Tibial artery (tissue), 4 donors: Measurements from ENCODE around the gene SERPINF2.
"Not testable (repeated sequence)": the region's sequence is repeated elsewhere in the genome, so short reads cannot be mapped to it uniquely, and the experiment has no call there.

Experiments used
- DNase-seq, 2 donors: peaks; one replicate each; pipeline ENCODE4 v3.0.0-alpha.2; 2019
- H3K27ac ChIP-seq, 2 donors: fragments of 200-600 bp; sonication (generic) in 1 of 2; 1 replicate in 1 of 2; 2 replicates in 1 of 2; pipeline ENCODE4 v1.5.1; 2018 to 2019; ENCODE audit warnings: mild to moderate bottlenecking in 1 of 2
- H3K27me3 ChIP-seq, 2 donors: fragments of 200-600 bp; sonication (generic) in 1 of 2; one replicate each; pipeline versions ENCODE4 v1.5.1 to v1.6.0; 2016 to 2019
- H3K36me3 ChIP-seq, 3 donors: fragments of 200-600 bp; sonication (generic) in 2 of 3; one replicate each; pipeline ENCODE4 v1.5.1; 2016 to 2019; ENCODE audit warnings: mild to moderate bottlenecking in 2 of 3
- H3K4me1 ChIP-seq, 4 donors: fragments of 200-600 bp; sonication (generic) in 2 of 4; 1 replicate in 3 of 4; 2 replicates in 1 of 4; pipeline ENCODE4 v1.5.1; 2016 to 2019
- H3K4me3 ChIP-seq, 2 donors: fragments of 200-600 bp; sonication (generic) in 1 of 2; 1 replicate in 1 of 2; 2 replicates in 1 of 2; pipeline ENCODE4 v1.5.1; 2018 to 2019; ENCODE audit warnings: mild to moderate bottlenecking in 2 of 2
- H3K9me3 ChIP-seq, 3 donors: fragments of 200-600 bp; sonication (generic) in 1 of 3; one replicate each; pipeline ENCODE4 v1.5.1; 2016 to 2019
- CTCF ChIP-seq, 2 experiments: fragments of 200-600 bp in 1 of 2; fragments of 450-650 bp in 1 of 2; IDR thresholded peaks; one replicate each; pipeline ENCODE4 v1.5.1; 2017 to 2019; ENCODE audit warnings: antibody characterized with exemption in 2 of 2, mild to moderate bottlenecking in 1 of 2, moderate library complexity in 1 of 2
- intact Hi-C: fragments of 100-400 bp; cut with DNase I; formaldehyde crosslinking; loops from one replicate; pipeline ENCODE4 v1.15.0; 2023; ENCODE audit warnings: low total_unique reads

The SERPINF2 gene

GRCh38 chr17:1705004-1705403 is 37.7 kb upstream of the SERPINF2 start:
- intact Hi-C loops, result loop anchor here (10.0 kb wide), 1 partner anchor 50 kb away; no protein-coding TSS in a partner anchor
- no peak for TF ChIP-seq CTCF (IDR thresholded peaks at IDR 0.05)
- Histone ChIP-seq H3K36me3 (peaks cover 0 to 15% (median 7%) of the 10 kb centered on the region in 3 donors), H3K27me3 (no peaks in the 10 kb centered on the region), H3K9me3 (no peaks in the 10 kb centered on the region), H3K4me3 (no peak overlapping the region), H3K27ac (no peak overlapping the region), H3K4me1 (peaks cover 0 to 11% (median 8%) of the 10 kb centered on the region in 4 donors)
- DNase-seq, result no peak

GRCh38 chr17:1707107-1707506 is 35.6 kb upstream of the SERPINF2 start:
- H3K36me3 ChIP-seq, result peaks cover 0 to 20% (median 12%) of the 10 kb centered on the region in 3 donors
- H3K9me3 ChIP-seq, result no peaks in the 10 kb centered on the region
- H3K4me3 ChIP-seq, result no peak overlapping the region
- no peak for DNase-seq
- peaks cover 0 to 27% (median 24%) of the 10 kb centered on the region in 4 donors for H3K4me1 ChIP-seq
- H3K27me3 ChIP-seq, result no peaks in the 10 kb centered on the region
- H3K27ac ChIP-seq, result no peak overlapping the region
- intact Hi-C loops, result loop anchor here (10.0 kb wide), 1 partner anchor 52 kb away; no protein-coding TSS in a partner anchor
- TF ChIP-seq CTCF (IDR thresholded peaks at IDR 0.05), result no peak

GRCh38 chr17:1708791-1709346 is 33.8 kb upstream of the SERPINF2 start:
- H3K27me3 ChIP-seq, H3K9me3 ChIP-seq, H3K27ac ChIP-seq, DNase-seq, H3K4me3 ChIP-seq: not testable (repeated sequence)
- peaks cover 0 to 44% (median 41%) of the 10 kb centered on the region in 4 donors for H3K4me1 ChIP-seq
- peaks cover 16 to 37% (median 26%) of the 10 kb centered on the region in 3 donors for H3K36me3 ChIP-seq
- intact Hi-C loops, result loop anchor here (10.0 kb wide), 1 partner anchor 54 kb away; no protein-coding TSS in a partner anchor

GRCh38 chr17:1709403-1709951 is 33.2 kb upstream of the SERPINF2 start:
- peak overlapping the region; percentile 86 to 98 for H3K27ac ChIP-seq
- H3K4me1 ChIP-seq, result peaks cover 0 to 50% (median 47%) of the 10 kb centered on the region in 4 donors
- H3K27me3 ChIP-seq, result no peaks in the 10 kb centered on the region
- peak overlapping the region; percentile 66 to 97 for H3K4me3 ChIP-seq
- intact Hi-C loops, result loop anchor here (10.0 kb wide), 1 partner anchor 55 kb away; no protein-coding TSS in a partner anchor
- no peak for TF ChIP-seq CTCF (IDR thresholded peaks at IDR 0.05)
- peaks cover 16 to 43% (median 26%) of the 10 kb centered on the region in 3 donors for H3K36me3 ChIP-seq
- no peaks in the 10 kb centered on the region for H3K9me3 ChIP-seq
- no peak for DNase-seq

- Histone ChIP-seq H3K27me3 (no peaks in the 10 kb centered on the region), H3K9me3 (no peaks in the 10 kb centered on the region), H3K4me3 (peak within 1 kb of the TSS; percentile 66 to 97), H3K36me3 (peaks cover 16 to 43% (median 26%) of the 10 kb centered on the region in 3 donors), H3K27ac (peak within 1 kb of the TSS; percentile 86 to 98), H3K4me1 (peaks cover 0 to 51% (median 47%) of the 10 kb centered on the region in 4 donors)
- intact Hi-C loops, result loop anchor here (5.0 to 10.0 kb wide), 3 partner anchors 38 to 325 kb away; partner anchors contain the start of gene DPH1
- peak; percentile 75 to 89 for DNase-seq
- no peak for TF ChIP-seq CTCF (IDR thresholded peaks at IDR 0.05)
These were observed 32.5 kb upstream of the SERPINF2 start, which contains the start of gene TLCD2 for GRCh38 chr17:1709971-1710806. TLCD2 (minus strand) TSS chr17:1710377; CDS start chr17:1710242, 135 bp downstream.
